Right ventricle myocardium superior (tissue), 1 donor: Measurements from ENCODE around the gene DAPK2. TPM values are rescaled to one million over a fixed set of nuclear protein-coding genes. Genes with fewer than 3 reads are reported as not detected.

Source experiments
- ATAC-seq: fragments of 200-7000 bp; cut with Tn5 transposase; one replicate; pipeline ENCODE4 v1.9.1; 2020; ENCODE audit warnings: mild to moderate bottlenecking; ENCODE audit not compliant: poor library complexity
- DNase-seq: peaks from one replicate; pipeline ENCODE4 v3.0.0-alpha.2; 2020
- intact Hi-C: fragments of 100-400 bp; cut with DNase I; formaldehyde crosslinking; loops from one replicate; pipeline ENCODE4 v1.11.2; 2022
- total RNA-seq: library from RNA; stranded (reverse); fragmentation: NEBNext Ultra II Directional; extraction: Animal tissue kit (Norgen Biotek cat#: 25700); gene quantifications from one replicate; pipeline ENCODE4 v1.2.1, GENCODE V29; 2021
- donor health status: DM: no; HTN: yes; CAD: no; lungs with severe emphysema.

DAPK2 gene
- total RNA-seq, 1 donor from 2014 or later = 48.2 TPM

- DNase-seq = no peak
- no peak for ATAC-seq
- intact Hi-C loops = no loop called here
Observed at GRCh38 chr15:63879995-63880394, 166.3 kb downstream of the DAPK2 start.

DNA sequence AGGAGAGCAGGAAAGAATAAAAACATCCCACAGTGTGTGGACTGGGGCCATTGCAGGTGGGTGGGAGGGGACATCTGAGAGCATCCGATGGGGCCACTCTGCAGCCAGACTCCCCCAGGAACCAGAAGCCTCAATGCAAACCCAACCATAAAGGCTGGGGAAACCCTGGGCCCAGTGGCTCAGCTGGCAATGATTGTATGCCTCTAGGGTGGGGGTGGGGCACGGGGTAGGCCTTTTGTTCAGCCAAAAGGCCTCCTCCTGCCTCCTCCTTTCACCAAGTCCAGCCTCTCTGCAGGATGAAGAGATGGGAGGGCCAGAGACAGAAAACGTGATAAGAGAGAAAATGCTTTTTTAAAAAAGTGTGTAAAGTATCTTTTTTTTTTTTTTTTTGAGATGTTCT lies 167.1 kb downstream of the DAPK2 start:
- DNase-seq (no peak), ATAC-seq (no peak)
- intact Hi-C loops = no loop called here

DNA sequence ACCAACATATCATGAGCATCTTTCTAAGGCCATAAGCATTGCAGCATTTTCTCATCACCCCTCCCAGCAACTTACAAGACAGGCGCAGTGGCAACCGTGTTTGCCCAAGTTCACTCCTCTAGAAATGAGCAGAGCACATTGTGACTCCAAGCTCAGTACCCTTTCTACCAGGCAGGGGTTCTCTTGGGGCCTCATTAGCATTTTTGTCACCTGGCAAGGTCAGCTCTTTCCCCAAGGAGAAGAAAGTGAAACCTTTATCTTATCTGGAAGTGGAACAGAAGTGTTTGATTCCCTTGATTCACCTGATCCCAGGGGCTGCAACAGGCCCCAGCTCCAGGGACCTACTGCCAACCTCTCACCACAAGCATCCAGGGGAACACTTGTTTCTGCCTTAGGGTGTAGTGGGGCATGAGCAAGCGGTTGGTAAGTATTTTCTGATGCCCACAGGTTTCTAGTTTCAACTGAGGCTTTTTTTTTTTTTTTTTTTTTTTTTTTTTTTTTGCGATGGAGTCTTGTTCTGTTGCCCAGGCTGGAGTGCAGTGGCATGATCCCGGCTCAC lies 168.5 kb downstream of the DAPK2 start:
- intact Hi-C loops = no loop called here
- ATAC-seq (no peak), DNase-seq (no peak)

GRCh38 chr15:63876085-63876662 lies 170.1 kb downstream of the DAPK2 start:
- no peak for ATAC-seq
- no peak for DNase-seq
- intact Hi-C loops = no loop called here

- no peak for ATAC-seq
- DNase-seq = no peak
- intact Hi-C loops = no loop called here
Observed at GRCh38 chr15:63874616-63875015, 171.7 kb downstream of the DAPK2 start.

GRCh38 chr15:63872759-63873510 lies 173.3 kb downstream of the DAPK2 start:
- ATAC-seq = no peak
- DNase-seq = no peak
- intact Hi-C loops = no loop called here

- intact Hi-C loops = no loop called here
- ATAC-seq (peak; percentile 93), DNase-seq (no peak)
Observed at GRCh38 chr15:63870487-63871209, 175.6 kb downstream of the DAPK2 start.

GRCh38 chr15:63870043-63870394 lies 176.3 kb downstream of the DAPK2 start:
- DNase-seq = no peak
- intact Hi-C loops = no loop called here
- no peak for ATAC-seq

- intact Hi-C loops = no loop called here
- no peak for DNase-seq
- no peak for ATAC-seq
Observed at GRCh38 chr15:63869371-63870042, 176.8 kb downstream of the DAPK2 start.

GRCh38 chr15:63864186-63864585 lies 182.1 kb downstream of the DAPK2 start:
- DNase-seq = no peak
- no peak for ATAC-seq
- intact Hi-C loops = no loop called here

DNA sequence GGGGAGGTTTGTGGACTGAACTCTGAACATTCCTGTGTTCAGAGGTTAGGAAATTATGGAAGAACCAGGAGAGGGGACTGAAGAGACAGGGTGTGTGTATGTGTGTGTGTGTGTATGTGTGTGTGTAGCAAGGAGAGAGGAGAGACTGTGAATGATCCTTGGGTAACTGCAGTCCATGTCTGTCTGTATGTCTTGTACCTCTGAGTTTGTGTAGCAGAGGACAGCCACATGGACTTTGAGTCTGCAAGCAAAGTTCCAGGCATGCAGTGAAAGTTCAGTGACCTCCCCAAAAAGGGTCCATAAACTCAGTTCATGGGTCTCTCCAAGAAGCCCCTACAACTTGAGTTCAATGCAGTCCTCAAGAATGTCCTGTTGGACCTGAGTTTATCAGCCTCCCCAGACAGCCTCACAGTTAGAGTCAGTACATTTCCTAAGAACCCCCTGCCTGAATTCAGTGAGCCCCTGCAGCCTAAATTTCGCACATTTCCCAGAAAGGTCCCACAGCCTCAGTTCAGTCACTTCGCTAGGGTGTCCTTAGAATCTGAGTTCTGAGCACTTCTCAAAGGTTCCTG lies 184.3 kb downstream of the DAPK2 start:
- ATAC-seq = no peak
- intact Hi-C loops = no loop called here

GRCh38 chr15:63860555-63860954 lies 185.7 kb downstream of the DAPK2 start:
- ATAC-seq = no peak
- no peak for DNase-seq
- intact Hi-C loops = no loop called here

More for the DNA sequence above, 184.3 kb downstream of the DAPK2 start:
- no peak for DNase-seq

GRCh38 chr15:63860155-63860554 lies 186.1 kb downstream of the DAPK2 start:
- ATAC-seq = no peak
- no peak for DNase-seq

GRCh38 chr15:63858881-63859280 lies 187.4 kb downstream of the DAPK2 start:
- DNase-seq = no peak
- ATAC-seq = peak; percentile 59
- intact Hi-C loops = no loop called here

More at GRCh38 chr15:63860155-63860554, 186.1 kb downstream of the DAPK2 start:
- intact Hi-C loops = no loop called here

- no peak for DNase-seq
- ATAC-seq = no peak
- intact Hi-C loops = no loop called here
Observed at GRCh38 chr15:63858448-63858847, 187.8 kb downstream of the DAPK2 start.

GRCh38 chr15:63857461-63857856 lies 188.8 kb downstream of the DAPK2 start:
- intact Hi-C loops = no loop called here
- DNase-seq (no peak), ATAC-seq (no peak)
